ENCODE data around the gene CAPN7.

Gene CAPN7

DNA sequence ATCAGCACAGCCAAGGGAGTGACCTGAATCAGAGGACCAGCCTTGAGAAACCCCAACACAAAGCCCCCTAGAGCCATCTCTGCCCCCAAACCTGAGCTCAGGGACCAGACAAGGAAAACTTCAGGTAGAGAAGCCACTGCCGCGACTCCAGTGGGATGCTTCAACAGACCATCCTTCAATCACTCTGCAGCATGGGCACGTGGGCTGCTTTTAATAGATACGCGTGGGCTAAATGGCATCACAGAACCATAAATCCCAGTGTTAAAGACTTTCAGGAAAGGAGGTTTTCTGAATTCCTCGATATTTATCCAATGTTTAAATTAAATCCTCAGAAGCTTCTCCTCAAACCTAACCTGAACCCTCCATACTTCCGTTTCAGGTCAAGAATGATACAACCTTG is 95.7 kb downstream of the CAPN7 start:
- DNase-seq: no peak
